DND-41 (cell line): ENCODE measurements around the gene STARD10.

Source experiments
- ATAC-seq: fragments of 200-7000 bp; cut with Tn5 transposase; 3 replicates; pipeline ENCODE4 v1.9.1; 2021; ENCODE audit warnings: low read depth; ENCODE audit not compliant: insufficient read depth
- DNase-seq: peaks from one replicate; pipeline ENCODE4 v3.0.0-alpha.2; 2020
- H2AFZ ChIP-seq: 2 replicates; pipeline ENCODE4 v1.6.0; 2012; ENCODE audit warnings: low read depth, low read length
- H3K27ac ChIP-seq: 2 replicates; pipeline ENCODE4 v1.5.1; 2012; ENCODE audit warnings: low read length, inconsistent platforms
- H3K27me3 ChIP-seq: fragments of 200-600 bp; sonication (generic); 2 replicates; pipeline ENCODE4 v1.6.0; 2012; ENCODE audit warnings: low read length, mild to moderate bottlenecking, inconsistent platforms; ENCODE audit not compliant: insufficient read depth, poor library complexity
- H3K36me3 ChIP-seq: 2 replicates; pipeline ENCODE4 v1.5.1; 2012; ENCODE audit warnings: low read length, inconsistent platforms; ENCODE audit not compliant: insufficient read depth
- H3K4me1 ChIP-seq: 2 replicates; pipeline ENCODE4 v1.5.1; 2012; ENCODE audit warnings: mild to moderate bottlenecking, low read length; ENCODE audit not compliant: insufficient read depth
- H3K4me2 ChIP-seq: 2 replicates; pipeline ENCODE4 v1.6.0; 2012; ENCODE audit warnings: mild to moderate bottlenecking, moderate library complexity, low read length, inconsistent platforms; ENCODE audit not compliant: insufficient read depth
- H3K4me3 ChIP-seq, 2 experiments: fragments of 200-600 bp in 1 of 2; shearing (Covaris generic) in 1 of 2; 2 replicates each; pipeline ENCODE4 v1.5.1; 2012 to 2016; ENCODE audit warnings: inconsistent platforms in 2 of 2, low read length in 2 of 2, mild to moderate bottlenecking in 2 of 2, low read depth in 1 of 2, moderate library complexity in 1 of 2
- H3K79me2 ChIP-seq: 2 replicates; pipeline ENCODE4 v1.6.0; 2012; ENCODE audit warnings: low read length, inconsistent platforms; ENCODE audit not compliant: insufficient read depth
- H3K9ac ChIP-seq: 2 replicates; pipeline ENCODE4 v1.6.0; 2012; ENCODE audit warnings: low read depth, mild to moderate bottlenecking, inconsistent platforms, low read length, moderate library complexity
- H3K9me3 ChIP-seq: 2 replicates; pipeline ENCODE4 v1.5.1; 2012; ENCODE audit warnings: low read length, moderate library complexity, mild to moderate bottlenecking, inconsistent platforms; ENCODE audit not compliant: insufficient read depth, severe bottlenecking
- H4K20me1 ChIP-seq: 2 replicates; pipeline ENCODE4 v1.6.0; 2012; ENCODE audit warnings: low read length; ENCODE audit not compliant: insufficient read depth
- EZH2 ChIP-seq: IDR thresholded peaks from 3 replicates; pipeline ENCODE4 v1.6.1; 2012; ENCODE audit warnings: borderline replicate concordance, low read depth, mild to moderate bottlenecking, moderate library complexity, low read length, inconsistent platforms; ENCODE audit not compliant: severe bottlenecking
- TF ChIP-seq, protein P1 (sequence below): IDR thresholded peaks from 2 replicates; pipeline ENCODE4 v1.5.1; 2012; ENCODE audit warnings: borderline replicate concordance, low read length, moderate library complexity, mild to moderate bottlenecking; ENCODE audit not compliant: poor library complexity, severe bottlenecking; ENCODE audit errors: extremely low read depth

STARD10 gene

GRCh38 chr11:72743321-72744221 lies 50.3 kb downstream of the STARD10 start:
- ATAC-seq: peak; percentile 44; the same call in 1 of the 3 replicates
- peaks cover 88% of the 10 kb centered on the region for H3K79me2 ChIP-seq
- no peak for DNase-seq
- peaks cover 79% of the 10 kb centered on the region for H4K20me1 ChIP-seq
- no peaks in the 10 kb centered on the region for H3K36me3 ChIP-seq
- H3K4me3 ChIP-seq: no peak overlapping the region
- H3K4me2 ChIP-seq: no peak overlapping the region
- H3K27me3 ChIP-seq: no peaks in the 10 kb centered on the region
- H2AFZ ChIP-seq: no peak overlapping the region
- peak overlapping the region; percentile 5; the same call in 1 of the 2 replicates for H3K27ac ChIP-seq
- H3K4me1 ChIP-seq: 0 out of 2 replicates have a peak, but pooled peaks cover 7% of the 10 kb centered on the region
- no peak overlapping the region for H3K9ac ChIP-seq
- no peaks in the 10 kb centered on the region for H3K9me3 ChIP-seq
- TF ChIP-seq, protein P1, sequence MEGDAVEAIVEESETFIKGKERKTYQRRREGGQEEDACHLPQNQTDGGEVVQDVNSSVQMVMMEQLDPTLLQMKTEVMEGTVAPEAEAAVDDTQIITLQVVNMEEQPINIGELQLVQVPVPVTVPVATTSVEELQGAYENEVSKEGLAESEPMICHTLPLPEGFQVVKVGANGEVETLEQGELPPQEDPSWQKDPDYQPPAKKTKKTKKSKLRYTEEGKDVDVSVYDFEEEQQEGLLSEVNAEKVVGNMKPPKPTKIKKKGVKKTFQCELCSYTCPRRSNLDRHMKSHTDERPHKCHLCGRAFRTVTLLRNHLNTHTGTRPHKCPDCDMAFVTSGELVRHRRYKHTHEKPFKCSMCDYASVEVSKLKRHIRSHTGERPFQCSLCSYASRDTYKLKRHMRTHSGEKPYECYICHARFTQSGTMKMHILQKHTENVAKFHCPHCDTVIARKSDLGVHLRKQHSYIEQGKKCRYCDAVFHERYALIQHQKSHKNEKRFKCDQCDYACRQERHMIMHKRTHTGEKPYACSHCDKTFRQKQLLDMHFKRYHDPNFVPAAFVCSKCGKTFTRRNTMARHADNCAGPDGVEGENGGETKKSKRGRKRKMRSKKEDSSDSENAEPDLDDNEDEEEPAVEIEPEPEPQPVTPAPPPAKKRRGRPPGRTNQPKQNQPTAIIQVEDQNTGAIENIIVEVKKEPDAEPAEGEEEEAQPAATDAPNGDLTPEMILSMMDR: no peak
- no peak for TF ChIP-seq EZH2

DNA sequence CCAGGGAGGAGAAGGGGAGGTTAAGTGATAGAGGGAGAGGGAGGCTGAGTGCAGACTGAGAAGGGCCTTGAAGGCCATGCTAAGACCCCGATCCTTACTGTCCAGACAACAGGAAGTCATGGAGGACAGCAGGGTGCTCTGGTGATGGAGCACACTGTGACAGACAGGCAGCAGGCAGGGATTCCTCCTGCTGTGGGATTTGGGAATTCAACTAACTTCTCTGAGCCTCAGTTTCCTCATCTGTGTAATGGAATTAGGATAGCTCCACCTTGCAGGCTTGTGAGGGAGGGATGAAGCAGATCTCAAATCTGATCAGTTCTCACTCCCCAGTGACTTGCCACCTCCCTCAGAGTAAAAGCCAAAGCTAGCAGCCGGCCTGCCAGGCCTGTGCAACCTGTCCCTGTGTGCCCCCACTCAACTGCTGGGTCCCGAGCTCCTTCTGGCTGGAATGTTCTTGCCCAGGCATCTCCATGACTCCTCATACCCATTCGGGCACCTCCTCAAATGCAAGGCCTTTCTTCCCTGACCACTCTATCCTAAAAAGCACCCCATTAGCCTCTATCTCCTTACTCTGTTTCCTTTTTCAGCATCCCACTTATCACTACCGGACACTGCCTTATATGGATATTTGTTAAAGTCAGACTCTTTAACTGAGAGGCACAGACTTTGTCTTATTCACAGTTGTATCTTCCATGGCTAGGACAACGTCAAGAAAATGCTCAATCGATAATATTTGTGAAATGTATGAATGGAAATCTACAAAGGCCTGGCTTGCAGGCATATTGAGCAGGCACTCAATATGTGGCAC lies 51.1 kb downstream of the STARD10 start:
- no peak overlapping the region for H3K4me3 ChIP-seq
- H3K9ac ChIP-seq: no peak overlapping the region
- DNase-seq: no peak
- no peaks in the 10 kb centered on the region for H3K27me3 ChIP-seq
- no peak overlapping the region for H2AFZ ChIP-seq
- peaks cover 93% of the 10 kb centered on the region for H3K79me2 ChIP-seq
- TF ChIP-seq EZH2: no peak
- TF ChIP-seq, protein P1: no peak
- no peak for ATAC-seq
- H3K4me1 ChIP-seq: 0 out of 2 replicates have a peak, but pooled peaks cover 5% of the 10 kb centered on the region
- no peaks in the 10 kb centered on the region for H3K9me3 ChIP-seq
- peaks cover 81% of the 10 kb centered on the region for H4K20me1 ChIP-seq
- H3K36me3 ChIP-seq: no peaks in the 10 kb centered on the region
- no peak overlapping the region for H3K27ac ChIP-seq
- H3K4me2 ChIP-seq: no peak overlapping the region

DNA sequence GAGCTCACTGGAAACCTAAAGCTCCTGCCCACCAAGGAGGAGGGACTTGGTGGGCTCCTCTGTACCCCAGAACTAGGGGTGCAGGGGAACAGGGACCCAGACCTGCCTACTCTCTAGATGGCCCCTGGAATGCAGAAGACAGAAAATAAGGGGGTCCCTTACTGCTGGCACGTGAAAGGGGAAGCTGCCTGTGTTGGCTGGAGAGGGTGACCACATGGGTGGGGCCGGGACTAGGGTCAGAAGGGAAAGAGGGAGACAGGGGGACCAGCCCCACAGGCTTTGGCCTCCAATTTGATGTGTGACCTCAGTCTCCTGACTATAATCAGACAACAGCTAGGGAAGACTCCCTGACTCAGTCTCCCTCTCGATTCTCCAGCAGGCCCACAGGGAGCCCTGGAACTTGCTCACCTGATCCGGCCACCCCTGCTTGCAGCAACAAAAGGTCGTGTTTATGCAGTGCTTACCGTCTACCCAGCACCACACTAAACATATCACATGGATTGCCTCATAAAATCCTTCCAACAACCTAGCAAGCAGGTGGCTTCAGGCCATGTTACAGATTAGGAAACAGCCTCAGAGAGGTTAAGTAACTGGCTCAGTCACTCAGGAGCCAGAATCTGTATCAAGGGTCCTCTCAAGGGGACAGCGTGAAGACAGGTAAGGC lies 51.9 kb downstream of the STARD10 start:
- DNase-seq (no peak), ATAC-seq (no peak)
- Histone ChIP-seq H3K9me3 (no peaks in the 10 kb centered on the region), H2AFZ (no peak overlapping the region), H3K27ac (no peak overlapping the region), H3K9ac (no peak overlapping the region), H3K4me1 (peaks cover 8% of the 10 kb centered on the region), H3K4me2 (no peak overlapping the region), H3K36me3 (no peaks in the 10 kb centered on the region), H4K20me1 (peaks cover 81% of the 10 kb centered on the region), H3K4me3 (no peak overlapping the region), H3K27me3 (no peaks in the 10 kb centered on the region), H3K79me2 (peaks cover 91% of the 10 kb centered on the region)
- TF ChIP-seq EZH2: no peak
